Stimulated activated CD4-positive, alpha-beta T cell treated with anti-CD3 and anti-CD28 coated beads, Interleukin-15, amount 100 ng/mL, for 48 hours (primary cell): ENCODE results near the gene ING2.

Experiments used
- DNase-seq, 2 donors: peaks; one replicate each; pipeline ENCODE4 v3.0.0-alpha.2; 2020; ENCODE audit warnings: low read depth in 2 of 2

The ING2 gene

DNA sequence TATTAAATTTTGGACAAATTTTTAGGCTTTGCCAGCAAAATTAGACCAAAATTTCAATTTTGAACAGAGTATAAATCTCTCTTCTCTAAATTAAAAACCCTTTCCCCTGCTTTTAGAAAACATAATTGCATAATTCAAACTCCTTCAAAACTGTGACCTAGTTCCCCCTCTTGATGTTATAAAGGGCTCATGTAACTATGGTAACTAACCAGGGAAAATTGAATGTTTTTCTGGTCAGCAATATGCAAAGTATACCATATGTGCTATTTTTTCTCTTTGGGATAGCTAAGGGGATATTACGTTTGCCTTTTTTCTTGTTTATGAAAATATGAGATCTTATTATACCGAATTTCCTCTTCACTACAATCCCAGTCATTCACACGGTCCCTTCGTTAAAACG lies 5.1 kb upstream of the ING2 start:
- DNase-seq, result no peak

DNA sequence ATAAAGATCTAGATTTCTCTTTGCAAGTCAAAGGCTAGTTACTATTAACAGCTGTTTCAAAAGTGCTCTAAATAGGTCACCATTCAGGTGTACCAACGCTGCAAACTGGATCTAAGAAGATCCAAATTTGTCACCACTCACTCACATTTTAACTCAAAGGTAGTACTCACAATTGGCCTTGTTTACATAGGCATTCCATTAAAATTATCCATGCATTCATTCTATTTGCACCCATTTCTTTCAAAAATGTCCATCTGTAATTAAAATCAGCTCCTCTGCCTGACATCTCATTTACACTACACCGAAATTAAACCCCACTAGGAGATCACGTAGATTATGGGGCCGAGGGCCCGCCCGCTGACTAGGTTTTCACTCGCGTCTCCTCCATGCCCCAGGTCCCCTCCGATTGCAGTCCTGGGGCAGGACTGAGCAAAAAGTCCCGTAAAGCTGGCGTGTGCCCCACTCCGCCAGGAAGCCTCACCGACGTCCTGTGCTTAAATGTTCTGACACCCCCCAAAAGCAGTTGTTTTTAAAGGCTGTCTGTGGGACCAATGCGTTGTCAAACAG lies 1.3 kb upstream of the ING2 start:
- peak in 1 of 2 donors; percentile 19 for DNase-seq

DNA sequence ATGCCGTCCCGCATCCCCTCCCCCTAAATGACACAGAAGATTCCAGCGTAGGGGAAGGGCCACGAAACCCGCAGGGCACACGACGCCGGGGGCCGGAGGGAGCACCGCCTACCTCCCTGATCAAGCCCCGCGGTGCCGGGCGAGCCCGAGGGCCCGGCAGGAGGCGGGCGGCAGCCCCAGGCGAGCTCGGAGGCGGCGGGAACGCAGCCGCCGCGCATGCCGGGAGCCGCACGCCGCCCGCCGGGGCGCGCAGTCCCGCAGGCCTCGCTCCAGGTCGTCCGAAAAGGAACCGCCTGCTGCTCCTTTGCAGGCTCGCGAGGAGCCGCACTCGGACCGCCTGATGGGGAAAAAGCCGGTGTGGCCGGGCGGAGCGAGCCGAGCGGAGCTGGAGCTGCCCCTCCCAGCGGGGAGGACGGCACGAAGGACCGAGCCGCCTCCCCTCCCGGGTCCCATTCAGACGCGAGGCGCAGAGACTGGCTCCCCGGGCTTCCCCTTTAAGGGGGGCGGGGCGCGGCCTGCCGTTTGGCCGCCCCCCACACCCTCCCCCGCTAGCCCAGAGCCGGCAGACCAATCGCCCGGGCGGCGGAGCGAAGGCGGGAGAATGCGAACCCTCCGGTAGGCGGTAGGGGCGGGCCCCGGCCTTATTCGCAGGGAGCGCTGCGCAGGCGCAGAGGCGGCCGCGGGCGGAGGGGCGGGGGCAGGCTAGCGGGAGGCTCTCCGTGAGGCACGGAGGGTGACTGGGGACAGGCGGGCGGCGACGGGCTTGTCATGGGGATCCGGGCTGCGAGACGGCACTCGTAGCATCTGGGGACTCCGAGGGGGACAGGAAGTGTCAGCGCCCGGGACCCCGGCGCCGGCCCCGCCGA lies 561 bp upstream of the ING2 start:
- peak; percentile 97 to 99 for DNase-seq

DNA sequence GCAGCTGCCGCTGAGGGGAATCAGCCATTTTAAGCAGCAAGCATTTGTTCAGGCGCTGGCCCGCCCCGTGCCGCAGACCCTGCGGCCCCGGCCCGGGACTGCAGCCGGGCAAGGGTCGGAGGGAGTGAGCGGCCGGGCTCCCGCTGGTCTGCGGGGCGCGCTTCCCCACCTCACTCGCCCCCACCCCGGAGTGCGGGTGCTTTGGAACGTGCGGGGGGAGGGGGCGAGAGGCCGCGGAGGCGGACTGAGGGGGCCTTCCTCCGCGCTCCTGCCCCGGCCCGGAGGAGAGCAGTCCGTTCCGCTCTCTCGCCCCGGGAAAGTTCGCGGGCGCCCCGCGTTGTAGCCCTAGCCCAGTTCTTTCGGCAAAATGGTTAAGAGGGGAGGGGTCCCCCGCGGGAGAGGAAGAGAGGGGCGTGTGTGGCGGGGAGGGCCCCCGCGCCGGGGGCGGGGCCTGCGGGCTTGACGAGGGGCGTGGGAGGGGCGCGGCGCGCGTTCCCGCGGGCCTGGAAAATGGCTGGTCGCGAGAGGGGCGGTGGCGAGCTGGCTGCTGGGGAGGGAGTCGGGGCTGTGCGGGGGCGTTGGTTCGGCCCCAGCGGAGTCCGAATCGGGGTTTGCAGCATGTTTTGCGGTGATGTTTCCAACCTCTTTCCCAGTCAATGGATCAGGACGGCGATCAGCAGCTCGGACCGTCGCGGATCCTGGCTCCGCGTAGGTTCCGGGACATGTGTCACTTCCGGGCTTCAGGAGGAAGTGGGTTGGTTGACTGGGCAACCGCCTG lies 942 bp downstream of the ING2 start:
- peak; percentile 67 to 80 for DNase-seq

DNA sequence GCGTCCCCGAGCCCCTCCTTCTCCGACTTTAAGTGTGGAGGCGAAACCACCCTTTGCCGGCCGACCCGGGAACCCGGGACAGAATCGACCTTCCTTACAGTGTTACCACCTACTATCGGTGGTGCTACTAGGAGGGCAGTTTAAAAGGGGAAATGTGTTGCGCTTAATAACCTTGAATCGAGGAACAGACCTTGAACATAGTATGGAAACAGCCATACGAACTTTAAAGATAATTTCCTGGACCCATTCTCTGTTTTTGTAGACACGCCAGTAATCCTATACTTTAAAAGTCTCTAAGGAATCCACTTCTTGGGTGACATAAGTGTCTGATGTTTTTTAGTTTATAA lies 1.5 kb downstream of the ING2 start:
- no peak for DNase-seq

DNA sequence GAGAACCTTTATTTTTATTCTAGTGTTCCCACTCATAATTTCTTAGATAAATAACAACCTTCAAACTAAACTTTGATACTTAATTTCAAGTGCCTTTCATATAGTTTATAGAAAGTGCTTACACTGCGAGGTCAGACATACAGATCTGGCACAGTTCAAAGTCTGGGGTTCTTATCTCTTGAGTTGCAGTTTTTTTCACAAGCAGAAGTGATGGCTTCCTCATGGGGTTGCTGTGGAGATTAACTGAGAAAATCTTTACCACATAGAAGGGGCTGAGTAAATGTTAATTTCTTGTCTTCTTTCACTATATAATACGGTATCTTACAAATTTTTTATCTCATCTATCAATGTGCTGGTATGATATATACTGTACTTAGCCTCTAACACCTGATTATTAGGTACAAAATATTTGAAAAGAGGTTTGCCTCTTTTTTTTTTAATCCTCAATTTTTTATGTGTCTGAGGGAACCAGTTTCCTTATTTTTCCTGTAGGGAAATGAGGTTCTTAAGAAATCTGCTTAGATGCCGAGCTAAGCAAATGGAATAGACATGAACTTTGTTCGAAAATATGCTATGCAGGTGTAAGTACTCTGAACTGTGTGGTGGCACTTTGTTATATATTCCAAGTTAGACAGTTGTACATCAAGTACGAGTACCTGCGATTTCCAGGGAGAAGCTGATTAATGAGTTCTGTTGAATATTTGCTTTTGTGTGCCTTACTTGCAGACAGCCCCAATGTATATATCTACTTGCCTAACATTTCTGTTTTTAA lies 3.3 kb downstream of the ING2 start:
- DNase-seq, result no peak

DNA sequence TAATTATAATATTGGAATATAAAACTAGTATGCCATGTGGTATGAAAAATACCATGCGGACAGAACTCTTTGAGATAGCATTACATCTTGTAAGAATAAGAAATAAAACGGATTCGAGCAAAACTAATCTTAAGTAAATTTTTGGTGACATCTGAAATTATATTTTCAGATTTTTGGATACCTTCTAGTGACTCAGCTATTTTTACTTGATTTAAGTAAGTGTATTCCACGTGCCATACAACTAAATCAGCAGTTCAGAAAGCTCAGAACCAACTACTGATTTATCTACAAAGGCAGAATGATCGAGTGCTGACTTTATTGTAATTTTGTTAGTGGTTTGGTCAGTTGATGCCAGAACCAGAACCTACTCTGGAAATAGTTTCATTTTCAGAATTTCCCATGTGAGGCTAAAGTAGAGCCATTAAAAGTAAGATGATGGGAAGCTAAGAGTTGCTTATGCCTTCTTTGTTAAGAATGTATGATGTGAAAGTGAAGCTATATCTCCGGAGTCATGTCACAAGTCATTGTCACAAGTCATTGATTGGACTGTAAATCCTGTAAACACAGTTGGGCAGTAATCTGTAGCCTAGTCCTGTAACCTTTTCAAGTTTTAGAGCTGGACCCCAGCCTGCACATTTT lies 4.0 kb downstream of the ING2 start:
- DNase-seq, result no peak

DNA sequence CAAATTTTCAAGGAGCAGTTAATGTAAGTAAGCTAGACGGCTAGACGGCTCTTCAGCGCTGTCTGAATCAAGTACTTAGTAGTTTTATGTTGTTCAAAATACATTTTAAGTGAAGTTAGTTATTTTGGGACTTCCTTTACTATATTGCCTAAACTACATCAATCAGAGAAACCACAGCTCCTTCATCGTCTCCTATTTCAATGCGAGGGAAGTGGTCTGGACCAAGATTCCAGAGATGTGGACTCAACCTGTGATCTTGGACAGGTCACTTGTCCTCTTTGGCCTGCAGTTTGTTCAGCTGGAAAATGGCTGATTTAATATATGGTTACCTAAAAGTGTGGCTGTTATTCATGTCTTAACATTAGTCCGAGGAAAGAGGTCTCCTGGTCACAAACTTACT lies 10.6 kb downstream of the ING2 start:
- no peak for DNase-seq

DNA sequence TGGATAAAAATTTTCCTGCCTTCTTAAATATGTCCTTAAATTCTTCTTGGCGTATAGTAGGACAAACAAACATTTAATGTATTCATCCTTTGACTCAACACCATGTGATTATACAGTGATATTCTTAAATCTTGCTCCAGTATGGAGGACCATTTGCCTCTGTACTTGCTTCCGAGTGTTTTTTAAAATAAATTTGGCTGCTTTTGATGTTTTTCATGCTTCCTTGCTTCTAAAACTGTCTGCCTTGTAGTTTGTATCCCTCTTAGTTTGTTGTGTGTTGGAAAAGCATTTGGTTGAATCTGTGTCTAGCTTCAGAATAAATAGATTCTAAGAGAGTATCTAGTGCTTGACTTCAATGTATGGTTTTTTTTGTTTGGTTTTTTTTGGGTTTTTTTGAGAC lies 12.3 kb downstream of the ING2 start:
- DNase-seq, result no peak

DNA sequence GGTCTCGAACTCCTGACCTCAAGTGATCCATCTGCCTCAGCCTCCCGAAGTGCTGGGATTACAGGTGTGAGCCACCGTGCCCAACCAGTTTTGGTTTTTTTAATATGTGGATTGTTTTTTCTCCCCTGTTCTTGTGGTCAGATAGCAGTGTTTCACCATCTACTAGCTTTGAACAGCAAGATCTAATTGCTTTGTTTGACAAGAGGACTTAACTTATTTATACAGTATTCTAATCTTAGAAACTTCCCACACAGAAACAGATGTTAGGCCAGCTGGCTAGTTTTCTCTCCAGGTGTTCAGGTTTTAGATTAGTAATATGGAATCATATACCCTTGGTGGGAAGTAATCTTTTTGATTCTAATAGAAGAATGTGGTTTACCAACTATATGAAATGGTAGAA lies 12.9 kb downstream of the ING2 start:
- no peak for DNase-seq

DNA sequence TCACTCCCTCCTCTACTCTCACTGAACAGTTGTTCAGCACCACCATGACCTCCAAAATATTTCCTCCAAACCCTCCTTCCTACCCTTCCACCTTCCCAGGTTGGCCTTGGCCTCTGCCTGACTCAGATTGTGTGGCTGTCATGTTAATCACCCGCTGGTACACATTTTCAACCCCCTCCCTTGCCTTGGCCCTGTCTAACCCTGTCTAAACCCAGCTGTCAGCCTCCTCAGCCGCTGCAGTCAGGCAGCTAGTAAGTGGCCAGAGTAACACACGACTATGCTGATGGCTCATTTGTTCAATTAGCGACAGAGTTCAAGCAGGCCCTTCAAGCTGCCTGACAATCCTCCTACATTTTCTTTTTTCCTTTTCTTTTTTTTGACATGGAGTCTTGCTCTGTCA lies 18.0 kb downstream of the ING2 start:
- no peak for DNase-seq

DNA sequence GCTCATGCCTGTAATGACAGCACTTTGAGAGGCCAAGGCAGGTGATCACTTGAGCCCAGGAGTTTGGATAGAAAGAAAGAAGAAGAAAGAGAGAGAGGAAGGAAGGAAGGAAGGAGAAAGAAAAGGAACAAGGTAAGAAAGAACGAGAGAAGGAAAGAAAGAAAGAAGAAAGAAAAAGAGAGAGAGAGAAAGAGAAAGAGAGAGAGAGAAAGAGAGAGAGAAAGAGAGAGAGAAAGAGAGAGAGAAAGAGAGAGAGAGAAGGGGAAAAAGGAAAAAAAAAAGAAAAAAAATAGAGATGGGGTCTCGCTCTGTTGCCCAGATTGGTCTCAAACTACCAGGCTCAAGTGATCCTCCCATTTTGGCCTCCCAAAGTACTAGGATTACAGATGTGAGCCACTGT lies 22.5 kb downstream of the ING2 start:
- DNase-seq, result no peak

DNA sequence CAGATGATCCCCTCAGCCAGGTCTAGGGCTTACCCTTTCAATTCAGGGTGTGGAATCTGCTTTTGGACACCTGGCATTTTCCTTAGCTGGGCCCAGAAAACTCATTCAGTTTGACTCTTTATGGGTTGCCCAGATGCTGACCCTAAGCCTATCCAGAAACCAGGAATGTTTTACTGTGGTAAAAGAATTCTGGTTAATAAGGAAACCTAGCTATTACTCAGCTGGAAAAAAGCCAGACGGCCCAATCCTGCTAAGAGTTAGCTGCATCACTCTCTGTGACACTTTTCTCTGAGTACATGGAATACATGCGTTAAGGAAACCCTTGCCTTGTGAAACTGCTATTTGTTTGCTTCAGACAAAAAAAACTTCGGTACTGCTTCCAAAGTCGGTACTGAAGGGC lies 28.0 kb downstream of the ING2 start:
- DNase-seq, result no peak

DNA sequence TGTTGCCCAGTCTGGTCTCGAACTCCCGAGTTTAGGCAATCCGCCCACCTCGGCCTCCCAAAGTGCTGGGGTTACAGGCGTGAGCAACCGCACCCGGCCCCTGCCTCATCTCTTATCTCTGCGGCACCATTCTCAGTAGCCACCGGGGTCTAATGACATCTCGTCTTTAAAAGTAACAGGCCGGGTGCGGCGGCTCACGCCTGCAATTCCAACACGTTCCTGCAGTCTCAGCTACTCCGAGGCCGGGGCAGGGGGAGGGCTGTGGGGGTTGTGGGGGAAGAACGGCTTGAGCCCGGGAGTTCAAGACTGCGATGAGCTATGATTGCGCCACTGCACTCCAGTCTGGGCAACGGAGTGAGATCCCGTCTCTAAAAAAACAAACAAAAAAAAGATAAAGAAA lies 28.8 kb downstream of the ING2 start:
- no peak for DNase-seq

DNA sequence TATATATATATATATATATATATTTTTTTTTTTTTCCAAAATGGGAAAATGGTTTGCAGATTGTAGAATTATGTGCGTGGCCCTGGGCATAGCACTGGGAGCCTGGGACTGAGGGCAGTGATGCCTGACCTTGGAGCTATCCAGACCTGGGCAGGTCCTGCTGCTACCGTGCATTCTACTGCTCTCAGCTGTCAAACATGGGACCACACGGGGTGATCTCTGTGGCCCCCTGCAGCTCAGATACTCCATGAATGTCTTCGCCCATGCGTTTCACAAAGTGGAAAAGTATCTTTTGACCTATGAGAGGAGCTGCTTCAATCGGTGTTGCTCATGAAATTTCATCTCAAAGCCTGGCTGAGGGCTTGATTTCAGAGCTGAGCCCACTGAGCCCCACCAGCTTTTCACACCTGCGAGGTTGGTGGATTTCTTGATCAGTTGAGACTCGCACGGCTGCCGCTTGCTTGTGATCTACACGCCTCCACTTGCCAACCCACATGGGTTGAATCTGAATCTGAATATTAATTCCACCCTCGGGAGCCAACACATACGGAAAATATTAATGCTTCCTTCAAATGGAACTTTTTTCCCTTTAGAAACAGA lies 35.7 kb downstream of the ING2 start:
- DNase-seq, result no peak

DNA sequence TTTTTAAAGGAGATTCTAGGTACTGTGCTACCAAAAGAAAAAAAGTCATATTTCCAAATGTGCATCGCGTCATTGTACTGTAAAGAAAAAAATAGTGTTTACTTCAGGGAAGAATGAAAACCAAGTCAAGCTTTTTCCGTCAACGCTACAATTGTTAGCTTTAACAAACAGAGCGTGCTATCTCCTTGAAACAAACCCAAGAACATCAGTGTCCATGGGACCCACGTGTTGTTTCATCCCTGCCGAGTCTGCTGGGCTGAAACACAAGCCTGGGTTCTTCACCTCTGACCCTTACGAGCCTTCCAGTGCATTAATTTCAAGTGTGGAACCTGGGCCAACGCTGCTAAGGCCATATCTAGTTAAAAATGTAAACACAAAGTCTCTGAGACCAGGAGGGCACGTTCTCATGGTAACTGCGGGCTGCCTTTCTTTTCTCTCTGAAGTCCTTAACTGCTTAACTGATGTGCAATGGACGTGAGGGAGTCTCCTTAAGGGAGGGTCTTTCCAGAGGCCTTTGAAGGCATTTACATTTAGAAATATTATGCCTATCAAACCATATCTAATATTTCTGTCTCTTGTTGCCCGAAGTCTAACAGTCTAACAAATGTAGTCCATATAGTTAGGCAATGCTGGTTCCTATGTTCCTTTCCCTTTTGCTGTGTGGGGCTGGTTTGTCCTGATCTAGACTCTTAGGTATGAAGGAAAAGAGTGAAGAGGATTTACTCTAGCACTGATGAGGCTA lies 36.3 kb downstream of the ING2 start:
- no peak for DNase-seq

DNA sequence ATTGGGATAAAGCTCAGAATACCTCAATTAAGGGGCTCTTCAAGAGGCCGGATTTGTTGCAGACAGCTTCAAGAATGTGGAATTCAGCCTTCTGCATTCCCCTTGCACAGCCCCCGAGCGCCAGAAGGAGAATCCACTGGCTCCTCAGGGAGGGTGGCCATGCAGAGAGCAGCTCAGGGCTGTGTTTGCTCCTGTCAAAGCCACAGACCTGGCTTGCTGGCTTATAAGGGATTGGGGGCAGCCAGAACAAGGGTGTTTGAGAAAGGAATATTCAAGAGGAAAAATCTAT lies 36.8 kb downstream of the ING2 start:
- DNase-seq, result no peak

DNA sequence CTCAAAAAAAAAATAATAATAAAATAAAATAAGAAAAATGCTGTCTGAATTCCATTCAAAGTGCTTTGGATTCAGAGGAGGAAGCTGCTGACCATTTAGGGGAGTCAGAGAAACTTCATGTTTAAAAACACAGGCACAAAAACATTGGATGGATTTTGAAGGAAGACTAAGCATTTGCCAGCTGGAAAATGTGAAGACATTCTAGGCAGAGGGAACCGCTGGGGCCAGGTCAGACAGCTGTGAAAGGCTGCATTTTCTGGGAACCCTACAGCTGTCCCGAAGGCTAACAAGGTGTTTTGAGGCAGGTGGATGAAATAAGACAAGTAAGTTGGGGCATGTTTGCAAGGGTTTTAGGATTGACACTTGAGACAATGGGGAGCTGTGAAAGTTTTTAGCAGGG lies 38.6 kb downstream of the ING2 start:
- DNase-seq, result no peak

DNA sequence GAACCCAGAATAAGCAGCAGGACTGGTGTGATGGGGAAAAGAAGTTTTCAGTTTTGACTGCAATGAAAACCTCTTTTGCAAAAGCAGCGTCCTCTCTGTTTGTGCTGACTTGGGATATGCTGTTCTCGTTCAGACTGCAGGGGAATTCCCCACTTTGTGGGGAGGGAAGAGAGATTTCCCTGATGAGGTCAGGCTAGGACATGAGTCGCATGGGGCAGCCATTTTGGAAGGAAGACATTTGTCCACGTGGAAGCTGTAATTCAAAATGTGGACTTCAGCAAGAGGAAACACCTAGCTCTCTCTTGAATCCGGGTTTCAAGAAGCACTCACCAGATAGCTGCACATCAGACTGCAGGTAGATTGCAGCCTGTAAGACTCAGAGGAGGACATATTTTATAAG lies 39.3 kb downstream of the ING2 start:
- no peak for DNase-seq

DNA sequence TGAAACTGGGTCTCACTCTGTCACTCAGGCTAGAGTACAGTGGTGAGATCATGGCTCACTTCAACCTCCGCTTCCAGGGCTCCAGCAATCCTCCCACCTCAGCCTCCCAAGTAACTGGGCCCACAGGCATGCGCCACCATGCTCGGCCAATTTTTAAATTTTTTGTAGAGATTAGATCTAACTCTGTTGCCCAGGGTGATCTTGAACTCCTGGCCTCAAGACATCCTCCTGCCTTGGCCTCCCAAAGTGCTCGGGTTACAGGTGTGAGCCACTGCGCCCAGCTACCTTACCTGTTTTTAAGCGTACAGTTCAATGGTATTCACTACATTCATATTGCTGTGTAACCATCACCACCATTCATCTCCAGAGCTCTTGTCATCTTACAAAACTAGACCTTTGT lies 41.5 kb downstream of the ING2 start:
- DNase-seq, result no peak

DNA sequence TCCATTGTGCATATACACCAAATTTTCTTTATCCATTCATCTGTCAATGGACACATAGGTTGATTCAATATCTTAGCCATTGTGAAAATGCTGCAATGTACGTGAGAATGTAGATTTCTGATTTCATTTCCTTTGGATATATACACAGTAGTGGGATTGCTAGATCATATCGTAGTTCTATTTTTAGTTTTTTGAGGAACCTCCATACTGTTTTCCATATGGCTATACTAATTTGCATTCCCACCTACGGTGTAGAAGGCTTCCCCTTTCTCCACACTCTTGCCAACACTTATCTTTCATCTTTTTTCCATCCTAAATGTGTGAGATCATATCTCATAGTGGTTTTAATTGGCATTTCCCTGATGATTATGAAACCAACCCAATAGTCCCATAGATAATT lies 43.4 kb downstream of the ING2 start:
- no peak for DNase-seq
